ENCODE measurements around the gene IRF1. TPM values are rescaled to one million over a fixed set of nuclear protein-coding genes. Genes with fewer than 3 reads are reported as not detected.
A peak's percentile ranks its signal among the peaks of the same experiment; 100 is the strongest.

The IRF1 gene
- total and polyA plus RNA-seq, 4 donors: 9.5 to 42.6 (median 24.7) TPM

DNA sequence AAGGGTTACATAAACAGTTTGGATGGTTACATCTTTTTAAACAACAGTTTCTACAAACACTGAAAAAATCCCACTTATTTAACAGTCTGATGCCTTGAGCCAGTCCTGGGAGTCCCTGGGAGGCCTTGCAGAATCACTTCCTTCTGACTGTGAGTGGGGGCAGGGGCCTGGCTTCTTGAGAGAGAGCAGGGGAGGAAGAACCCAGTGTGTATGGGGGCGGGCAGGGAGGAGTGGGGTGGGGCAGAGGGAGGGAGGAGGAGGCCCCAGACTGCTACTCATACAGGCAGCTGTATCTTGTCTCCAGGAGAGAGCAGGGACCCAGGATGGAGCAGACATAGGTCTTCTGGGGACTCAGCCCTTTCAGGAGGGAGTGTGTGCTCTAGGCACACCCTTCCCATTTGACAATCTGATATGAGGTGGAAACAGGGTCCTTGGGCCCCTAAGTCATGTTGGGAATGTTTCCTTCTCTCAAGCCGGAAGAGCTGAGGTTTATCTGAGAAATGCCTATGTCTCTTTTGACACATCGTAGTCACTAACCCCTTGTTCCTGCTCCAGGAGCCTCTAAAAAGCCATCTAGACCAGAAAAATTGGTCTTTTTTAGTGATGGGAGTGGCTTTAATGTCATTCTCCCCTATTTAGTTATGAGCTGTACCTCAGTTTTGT is 52.8 kb downstream of the IRF1 start (continued):
- TF ChIP-seq, protein P1, sequence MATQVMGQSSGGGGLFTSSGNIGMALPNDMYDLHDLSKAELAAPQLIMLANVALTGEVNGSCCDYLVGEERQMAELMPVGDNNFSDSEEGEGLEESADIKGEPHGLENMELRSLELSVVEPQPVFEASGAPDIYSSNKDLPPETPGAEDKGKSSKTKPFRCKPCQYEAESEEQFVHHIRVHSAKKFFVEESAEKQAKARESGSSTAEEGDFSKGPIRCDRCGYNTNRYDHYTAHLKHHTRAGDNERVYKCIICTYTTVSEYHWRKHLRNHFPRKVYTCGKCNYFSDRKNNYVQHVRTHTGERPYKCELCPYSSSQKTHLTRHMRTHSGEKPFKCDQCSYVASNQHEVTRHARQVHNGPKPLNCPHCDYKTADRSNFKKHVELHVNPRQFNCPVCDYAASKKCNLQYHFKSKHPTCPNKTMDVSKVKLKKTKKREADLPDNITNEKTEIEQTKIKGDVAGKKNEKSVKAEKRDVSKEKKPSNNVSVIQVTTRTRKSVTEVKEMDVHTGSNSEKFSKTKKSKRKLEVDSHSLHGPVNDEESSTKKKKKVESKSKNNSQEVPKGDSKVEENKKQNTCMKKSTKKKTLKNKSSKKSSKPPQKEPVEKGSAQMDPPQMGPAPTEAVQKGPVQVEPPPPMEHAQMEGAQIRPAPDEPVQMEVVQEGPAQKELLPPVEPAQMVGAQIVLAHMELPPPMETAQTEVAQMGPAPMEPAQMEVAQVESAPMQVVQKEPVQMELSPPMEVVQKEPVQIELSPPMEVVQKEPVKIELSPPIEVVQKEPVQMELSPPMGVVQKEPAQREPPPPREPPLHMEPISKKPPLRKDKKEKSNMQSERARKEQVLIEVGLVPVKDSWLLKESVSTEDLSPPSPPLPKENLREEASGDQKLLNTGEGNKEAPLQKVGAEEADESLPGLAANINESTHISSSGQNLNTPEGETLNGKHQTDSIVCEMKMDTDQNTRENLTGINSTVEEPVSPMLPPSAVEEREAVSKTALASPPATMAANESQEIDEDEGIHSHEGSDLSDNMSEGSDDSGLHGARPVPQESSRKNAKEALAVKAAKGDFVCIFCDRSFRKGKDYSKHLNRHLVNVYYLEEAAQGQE (IDR thresholded peaks at IDR 0.05): no peak
- TF ChIP-seq RAD21 (IDR thresholded peaks at IDR 0.05): peak in 1 of 2 donors; percentile 12
- TF ChIP-seq FOXA1 (IDR thresholded peaks at IDR 0.05): no peak
- no peak for TF ChIP-seq ATF3 (IDR thresholded peaks at IDR 0.05)
- TF ChIP-seq TAF1 (conservative IDR thresholded peaks at IDR 0.05): no peak

GRCh38 chr5:132436936-132437335 is 53.6 kb downstream of the IRF1 start:
- no peak overlapping the region for H3K9ac ChIP-seq (ENCODE audit: low read depth in 1 of 2, low read length in 2 of 2)

More at GRCh38 chr5:132436936-132437335, 53.6 kb downstream of the IRF1 start:
- Histone ChIP-seq H3K27ac (ENCODE audit: low read depth in 1 of 2, low read length in 2 of 2) (peak overlapping the region; percentile 36 to 56), H3K9me3 (ENCODE audit: control insufficient read depth in 4 of 4, low read length in 3 of 4) (no peaks in the 10 kb centered on the region), H3K36me3 (ENCODE audit: control insufficient read depth in 4 of 4, insufficient read depth in 3 of 4, low read depth in 1 of 4, low read length in 3 of 4) (no peaks in the 10 kb centered on the region), H3K27me3 (ENCODE audit: control insufficient read depth in 4 of 4, insufficient read depth in 4 of 4, low read length in 3 of 4) (no peaks in the 10 kb centered on the region), H3K4me1 (ENCODE audit: control insufficient read depth in 4 of 4, insufficient read depth in 4 of 4, low read length in 3 of 4) (peaks cover 15 to 40% (median 23%) of the 10 kb centered on the region in 4 donors), H3K4me3 (ENCODE audit: low read depth in 1 of 3, low read length in 3 of 3) (no peak overlapping the region)
- DNase-seq (ENCODE audit: low spot score): no peak
- TF ChIP-seq ATF3 (IDR thresholded peaks at IDR 0.05): no peak
- TF ChIP-seq, protein P1 (IDR thresholded peaks at IDR 0.05): no peak
- no peak for TF ChIP-seq NR2F2 (IDR thresholded peaks at IDR 0.05)
- no peak for TF ChIP-seq HNF4G (IDR thresholded peaks at IDR 0.05)
- TF ChIP-seq, protein P2, sequence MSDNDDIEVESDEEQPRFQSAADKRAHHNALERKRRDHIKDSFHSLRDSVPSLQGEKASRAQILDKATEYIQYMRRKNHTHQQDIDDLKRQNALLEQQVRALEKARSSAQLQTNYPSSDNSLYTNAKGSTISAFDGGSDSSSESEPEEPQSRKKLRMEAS (IDR thresholded peaks at IDR 0.05): no peak
- TF ChIP-seq EGR1 (IDR thresholded peaks at IDR 0.05; ENCODE audit: low read depth in 2 of 2): no peak
- no peak for TF ChIP-seq SP1 (IDR thresholded peaks at IDR 0.05)
- TF ChIP-seq GABPA (IDR thresholded peaks at IDR 0.05 in 1 of 2, conservative IDR thresholded peaks at IDR 0.05 in 1 of 2): no peak
- WGBS: 96% methylated on average over 3 of the region's 3 CpGs

All from liver (tissue), 9 donors.